Measurements from ENCODE around the gene PRLR. TPM values are rescaled to one million over a fixed set of nuclear protein-coding genes. Genes with fewer than 3 reads are reported as not detected.

Gene PRLR
- total and polyA plus RNA-seq, 9 of the 15 experiments (the other 6 are each of a cell fraction or from before 2014, with no cell fraction given) = 0.02 TPM; not detected in 8

- TF ChIP-seq POU5F1 (IDR thresholded peaks at IDR 0.05; ENCODE audit: borderline replicate concordance, low read depth, low read length, partially characterized antibody) (no peak), BCL6 (CRISPR knock-in tag; IDR thresholded peaks at IDR 0.05) (no peak), ZSCAN32 (CRISPR knock-in tag; IDR thresholded peaks at IDR 0.05) (no peak), ARHGAP35 (IDR thresholded peaks at IDR 0.05; ENCODE audit: partially characterized antibody) (no peak)
- TF ChIP-seq, protein P1, sequence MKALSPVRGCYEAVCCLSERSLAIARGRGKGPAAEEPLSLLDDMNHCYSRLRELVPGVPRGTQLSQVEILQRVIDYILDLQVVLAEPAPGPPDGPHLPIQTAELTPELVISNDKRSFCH (CRISPR knock-in tag; IDR thresholded peaks at IDR 0.05) = no peak
- TF ChIP-seq, protein P1 (tag; IDR thresholded peaks at IDR 0.05) = no peak
- TF ChIP-seq, protein P2, sequence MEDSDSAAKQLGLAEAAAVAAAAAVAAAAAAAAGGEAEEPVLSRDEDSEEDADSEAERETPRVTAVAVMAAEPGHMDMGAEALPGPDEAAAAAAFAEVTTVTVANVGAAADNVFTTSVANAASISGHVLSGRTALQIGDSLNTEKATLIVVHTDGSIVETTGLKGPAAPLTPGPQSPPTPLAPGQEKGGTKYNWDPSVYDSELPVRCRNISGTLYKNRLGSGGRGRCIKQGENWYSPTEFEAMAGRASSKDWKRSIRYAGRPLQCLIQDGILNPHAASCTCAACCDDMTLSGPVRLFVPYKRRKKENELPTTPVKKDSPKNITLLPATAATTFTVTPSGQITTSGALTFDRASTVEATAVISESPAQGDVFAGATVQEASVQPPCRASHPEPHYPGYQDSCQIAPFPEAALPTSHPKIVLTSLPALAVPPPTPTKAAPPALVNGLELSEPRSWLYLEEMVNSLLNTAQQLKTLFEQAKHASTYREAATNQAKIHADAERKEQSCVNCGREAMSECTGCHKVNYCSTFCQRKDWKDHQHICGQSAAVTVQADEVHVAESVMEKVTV (CRISPR knock-in tag; IDR thresholded peaks at IDR 0.05) = no peak
- Histone ChIP-seq H3K79me2 (ENCODE audit: control insufficient read depth, insufficient read depth, low read length) (no peaks in the 10 kb centered on the region), H3K4me3 (no peak overlapping the region), H3K4me1 (replicated peaks in 1 of 2; ENCODE audit: control insufficient read depth in 2 of 2, insufficient read depth in 2 of 2, low read length in 2 of 2) (no peaks in the 10 kb centered on the region), H4K20me1 (replicated peaks; ENCODE audit: control insufficient read depth, insufficient read depth, low read length) (no peaks in the 10 kb centered on the region), H3K27me3 (ENCODE audit: control insufficient read depth in 2 of 2, insufficient read depth in 2 of 2, low read length in 2 of 2) (no peaks in the 10 kb centered on the region), H2AFZ (ENCODE audit: low read depth, low read length) (no peak overlapping the region), H3K9me1 (ENCODE audit: control insufficient read depth, insufficient read depth, low read length) (no peaks in the 10 kb centered on the region), H3K4me2 (ENCODE audit: insufficient read depth, low read length) (no peak overlapping the region), H3K9me3 (replicated peaks; ENCODE audit: control insufficient read depth, insufficient read depth, low read depth, low read length) (no peaks in the 10 kb centered on the region), H3K27ac (ENCODE audit: extremely low read depth, low read depth, low read length) (no peak overlapping the region), H3K36me3 (ENCODE audit: control insufficient read depth, insufficient read depth, low read length) (no peaks in the 10 kb centered on the region), H3K9ac (ENCODE audit: insufficient read depth in 1 of 2, low read depth in 2 of 2, low read length in 2 of 2) (no peak overlapping the region)
- ChIA-PET CTCF (ENCODE audit: low intra/inter-chr PET ratio) (no interaction called here), POLR2A (interaction anchor here (1.0 to 1.7 kb wide), 2 partner anchors 11 to 17 kb away, joined by 3 to 5 read pairs; no protein-coding TSS in a partner anchor)
- FAIRE-seq (no peak), ATAC-seq (no peak), DNase-seq (ENCODE audit: extremely low read depth in 1 of 4, low spot score in 3 of 4) (no peak)
- no TSS peak for BruUV-seq (replicated peaks)
- intact Hi-C loops (cut with micrococcal nuclease) (no loop called here), in situ Hi-C loops (cut with MboI) (no loop called here)
- WGBS (ENCODE audit: insufficient coverage, low coverage, missing lambda C conversion rate) = 3% methylated on average over 3 of the region's 3 CpGs
These were observed 20.4 kb downstream of the PRLR start for GRCh38 chr5:35209862-35210261.

All from K562 (cell line).